H7 (cell line): ENCODE results near the gene UNK. TPM values are rescaled to one million over a fixed set of nuclear protein-coding genes. Genes with fewer than 3 reads are reported as not detected.
"Not testable (repeated sequence)": the region's sequence is repeated elsewhere in the genome, so short reads cannot be mapped to it uniquely, and the experiment has no call there.

Source experiments
- DNase-seq: peaks from one replicate; pipeline ENCODE4 v3.0.0; 2012
- H3K27me3 ChIP-seq: 2 replicates; pipeline ENCODE4 v1.6.0; 2011; ENCODE audit warnings: mild to moderate bottlenecking, low read length; ENCODE audit not compliant: control insufficient read depth, insufficient read depth
- H3K36me3 ChIP-seq: replicated peaks from 2 replicates; pipeline ENCODE4 v1.5.1; 2011; ENCODE audit warnings: low read length; ENCODE audit not compliant: control insufficient read depth, insufficient read depth
- H3K4me3 ChIP-seq: 2 replicates; pipeline ENCODE4 v1.5.1; 2011; ENCODE audit warnings: low read depth, mild to moderate bottlenecking, control low read depth, low read length, moderate library complexity; ENCODE audit not compliant: insufficient read depth
- total RNA-seq: library from RNA; depleted of rRNA; stranded (reverse); fragments of >200 nt; shearing (Covaris generic); gene quantifications from 2 replicates; pipeline ENCODE4 v1.2.3, GENCODE V29; 2014

Gene UNK
- total RNA-seq, 1 experiment from 2014 or later: 17.9 TPM

- Histone ChIP-seq H3K36me3 (peaks cover 9% of the 10 kb centered on the region), H3K4me3 (peak within 1 kb of the TSS; percentile 93)
- DNase-seq: peak; percentile 97
These were observed 70.9 kb downstream of the UNK start, which contains the start of gene WBP2 for GRCh38 chr17:75855310-75856061. Gene WBP2 (minus strand): TSS chr17:75855335. CDS start chr17:75855297, 38 bp downstream.

DNA sequence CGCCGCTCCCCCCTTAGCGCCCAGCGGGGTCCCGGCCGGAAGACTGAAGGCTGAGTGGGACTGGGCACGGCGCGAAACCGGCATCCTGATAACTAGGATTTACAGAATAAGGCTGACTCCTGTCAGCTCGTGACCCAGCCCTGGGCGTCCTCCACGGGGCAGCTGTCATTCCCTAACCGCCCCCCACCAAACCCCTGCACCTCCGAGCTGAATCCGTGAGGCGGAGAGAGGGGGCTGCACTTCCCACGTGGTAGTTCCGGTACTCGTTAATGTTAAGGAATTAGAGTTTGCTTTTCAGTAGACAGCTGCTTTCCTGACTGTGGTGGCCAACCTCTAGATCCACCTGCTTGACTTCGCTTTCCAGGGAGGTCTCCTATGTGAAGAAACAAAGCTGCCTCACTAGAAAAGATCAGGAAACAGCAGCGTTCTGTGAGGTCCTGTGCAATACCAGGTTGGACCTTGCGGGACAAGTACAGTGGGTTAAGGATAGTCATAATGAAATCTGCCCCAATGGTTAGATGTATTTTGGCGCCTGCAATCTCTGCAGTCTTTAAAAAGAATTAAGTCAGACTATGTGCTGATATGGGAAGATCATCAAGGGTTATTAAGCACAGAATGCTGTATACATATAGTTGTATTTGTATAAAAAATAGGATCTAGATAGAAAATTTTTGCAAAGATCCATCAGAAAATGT is 71.6 kb downstream of the UNK start:
- H3K4me3 ChIP-seq: peak overlapping the region; percentile 93
- H3K27me3 ChIP-seq: no peaks in the 10 kb centered on the region
- peaks cover 4% of the 10 kb centered on the region for H3K36me3 ChIP-seq
- DNase-seq: no peak

More at GRCh38 chr17:75855310-75856061, 70.9 kb downstream of the UNK start, which contains the start of gene WBP2:
- H3K27me3 ChIP-seq: no peaks in the 10 kb centered on the region

- not testable (repeated sequence) for H3K4me3 ChIP-seq, H3K27me3 ChIP-seq, H3K36me3 ChIP-seq, DNase-seq
These were observed 74.8 kb downstream of the UNK start for GRCh38 chr17:75859358-75859757.

GRCh38 chr17:75861927-75862317 is 77.3 kb downstream of the UNK start:
- no peak overlapping the region for H3K4me3 ChIP-seq
- no peaks in the 10 kb centered on the region for H3K36me3 ChIP-seq
- DNase-seq: peak; percentile 25
- no peaks in the 10 kb centered on the region for H3K27me3 ChIP-seq

- no peaks in the 10 kb centered on the region for H3K27me3 ChIP-seq
- no peak overlapping the region for H3K4me3 ChIP-seq
- peak; percentile 87 for DNase-seq
- no peaks in the 10 kb centered on the region for H3K36me3 ChIP-seq
These were observed 79.9 kb downstream of the UNK start for GRCh38 chr17:75864448-75864871.

DNA sequence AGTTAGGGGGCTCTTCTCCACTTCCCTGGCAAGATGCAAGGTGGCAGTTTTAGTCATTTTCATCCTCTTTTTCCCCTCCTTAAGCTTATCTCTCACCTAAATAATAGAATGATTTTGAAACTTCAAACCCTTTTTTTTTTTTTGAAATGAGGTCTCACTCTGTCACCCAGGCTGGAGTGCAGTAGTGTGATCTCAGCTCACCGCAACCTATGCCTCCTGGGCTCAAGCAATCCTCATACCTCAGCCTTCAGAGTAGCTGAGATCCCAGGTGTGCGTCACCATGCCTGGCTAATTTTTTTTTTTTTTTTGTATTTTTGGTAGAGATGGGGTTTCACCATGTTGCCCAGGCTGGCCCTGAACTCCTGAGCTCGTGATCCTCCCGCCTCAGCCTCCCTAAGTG is 80.3 kb downstream of the UNK start:
- DNase-seq, H3K27me3 ChIP-seq, H3K36me3 ChIP-seq, H3K4me3 ChIP-seq: not testable (repeated sequence)

- not testable (repeated sequence) for H3K4me3 ChIP-seq, H3K36me3 ChIP-seq, H3K27me3 ChIP-seq
- DNase-seq: peak; percentile 40
These were observed 81.0 kb downstream of the UNK start for GRCh38 chr17:75865404-75866188.

GRCh38 chr17:75868730-75869281 is 84.2 kb downstream of the UNK start:
- not testable (repeated sequence) for H3K36me3 ChIP-seq, H3K27me3 ChIP-seq

GRCh38 chr17:75869282-75870141 is 84.9 kb downstream of the UNK start:
- no peaks in the 10 kb centered on the region for H3K27me3 ChIP-seq
- DNase-seq: peak; percentile 61
- no peak overlapping the region for H3K4me3 ChIP-seq
- H3K36me3 ChIP-seq: no peaks in the 10 kb centered on the region

More at GRCh38 chr17:75868730-75869281, 84.2 kb downstream of the UNK start:
- not testable (repeated sequence) for DNase-seq, H3K4me3 ChIP-seq

DNA sequence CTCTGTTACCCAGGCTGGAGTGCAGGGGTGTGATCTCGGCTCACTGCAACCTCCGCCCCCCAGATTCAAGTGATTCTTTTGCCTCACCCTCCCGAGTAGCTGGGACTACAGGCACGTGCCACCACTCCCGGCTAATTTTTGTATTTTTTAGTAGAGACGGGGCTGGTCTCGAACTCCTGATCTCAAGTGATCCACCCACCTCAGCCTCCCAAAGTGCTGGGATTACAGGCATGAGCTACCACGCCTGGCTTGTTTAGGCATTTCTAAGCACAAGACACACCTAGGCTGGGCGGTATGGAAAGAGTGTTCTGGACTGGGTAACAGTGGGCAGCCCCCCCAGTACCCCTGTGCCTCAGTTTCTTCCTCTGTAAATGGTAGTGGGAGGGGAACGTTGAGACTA is 85.6 kb downstream of the UNK start:
- not testable (repeated sequence) for H3K27me3 ChIP-seq, H3K36me3 ChIP-seq, H3K4me3 ChIP-seq, DNase-seq

DNA sequence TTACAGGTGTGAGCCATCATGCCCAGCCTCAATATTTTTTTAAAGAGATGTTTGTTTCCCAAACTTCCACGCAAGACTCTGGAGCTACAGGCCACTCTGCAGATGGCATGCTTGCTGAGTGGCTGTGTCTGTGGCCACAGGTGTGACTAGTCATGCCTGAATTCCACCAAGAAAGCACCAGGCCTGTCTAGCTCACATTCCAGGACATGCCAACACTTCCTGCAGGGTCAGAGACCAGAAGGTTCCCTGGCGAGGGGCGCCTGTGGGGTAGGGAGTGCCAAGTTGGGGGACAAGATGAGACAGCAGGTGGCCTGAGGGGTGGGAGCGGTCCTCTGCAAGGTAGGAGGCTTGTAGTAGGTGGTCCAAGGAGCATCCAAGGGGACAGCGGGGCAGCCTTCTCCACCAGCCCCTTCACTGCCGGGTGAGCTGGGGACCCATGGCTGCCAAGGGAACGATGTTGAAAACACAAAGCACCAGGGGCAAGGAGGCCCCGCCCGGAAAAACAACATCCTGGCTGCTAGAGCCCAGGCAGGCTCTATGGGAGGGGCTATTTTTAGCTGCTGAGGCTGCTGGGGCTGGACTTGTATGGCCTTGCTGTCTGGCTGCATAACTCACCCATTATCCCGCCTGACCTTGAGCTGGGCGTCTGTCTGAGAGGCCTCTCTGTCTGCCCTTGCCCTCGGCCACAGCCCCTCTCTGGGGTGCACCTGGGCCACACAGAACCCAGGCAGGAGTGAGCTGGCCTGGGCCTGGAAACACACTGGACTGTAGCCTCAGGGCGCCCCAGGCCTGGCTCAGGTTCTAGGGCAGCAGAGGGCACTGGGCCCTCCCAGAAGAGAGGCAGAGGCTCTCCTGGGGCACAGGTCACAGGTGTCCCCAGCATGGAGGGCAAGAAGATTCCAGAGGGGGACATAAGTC is 88.1 kb downstream of the UNK start:
- no peak overlapping the region for H3K4me3 ChIP-seq
- peaks cover 11% of the 10 kb centered on the region for H3K27me3 ChIP-seq
- DNase-seq: peak; percentile 75
- H3K36me3 ChIP-seq: no peaks in the 10 kb centered on the region

DNA sequence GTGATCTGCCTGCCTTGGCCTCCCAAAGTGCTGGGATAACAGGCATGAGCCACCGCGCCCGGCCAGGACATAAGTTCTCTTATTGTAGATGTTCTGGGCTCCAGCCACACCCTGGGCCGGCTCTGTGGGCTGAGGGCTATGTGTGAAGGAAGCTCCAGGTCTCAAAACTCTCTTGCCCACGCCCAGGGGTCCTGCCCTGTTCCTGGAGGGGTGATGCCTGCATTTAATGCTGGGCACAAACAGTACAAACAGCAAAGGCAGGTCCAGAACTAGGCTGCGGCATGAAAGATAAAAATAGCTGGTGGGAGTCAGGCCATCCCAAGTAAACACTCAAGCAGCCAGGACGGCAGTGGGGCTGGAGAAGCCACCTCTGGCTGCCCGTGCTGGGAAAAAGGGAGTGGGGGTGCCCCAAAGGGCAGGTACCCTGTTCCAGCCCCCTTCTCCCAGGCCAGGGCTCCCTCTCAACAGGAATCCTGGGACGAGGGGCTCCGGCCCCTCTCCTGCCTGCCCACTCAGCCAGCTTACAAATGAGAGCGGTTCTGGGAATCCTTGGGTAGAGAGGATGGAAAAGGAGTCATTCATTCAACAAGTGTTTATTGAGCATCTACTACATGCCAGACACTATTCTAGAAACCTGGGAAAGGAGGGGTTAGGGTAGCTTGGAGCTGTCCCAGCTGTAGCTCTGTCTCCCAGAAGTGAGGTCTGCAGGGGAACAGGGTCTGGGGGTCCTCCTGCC is 89.1 kb downstream of the UNK start:
- no peak overlapping the region for H3K4me3 ChIP-seq
- DNase-seq: peak; percentile 38
- H3K27me3 ChIP-seq: peaks cover 21% of the 10 kb centered on the region
- H3K36me3 ChIP-seq: no peaks in the 10 kb centered on the region
